ENCODE measurements around the gene FDX1. TPM values are rescaled to one million over a fixed set of nuclear protein-coding genes. Genes with fewer than 3 reads are reported as not detected.

FDX1 gene
- total and polyA plus RNA-seq, 3 experiments from 2014 or later, result 13.8 to 19.0 (median 14.4) TPM

GRCh38 chr11:110486156-110486555 is 56.4 kb downstream of the FDX1 start:
- peaks cover 0 to 3% (median 0%) of the 10 kb centered on the region in 3 donors for H3K36me3 Mint-ChIP-seq
- Histone ChIP-seq H3K36me3 (ENCODE audit: insufficient read depth, low read length) (no peaks in the 10 kb centered on the region), H3K4me3 (ENCODE audit: low read length) (no peak overlapping the region), H3K9me3 (ENCODE audit: low read length) (no peaks in the 10 kb centered on the region), H3K4me1 (ENCODE audit: insufficient read depth, low read length) (no peaks in the 10 kb centered on the region), H3K27me3 (ENCODE audit: insufficient read depth, low read length, poor library complexity, severe bottlenecking) (no peaks in the 10 kb centered on the region), H3K27ac (ENCODE audit: low read depth, low read length) (no peak overlapping the region)
- ChIA-PET CTCF (no interaction called here), POLR2A (no interaction called here)
- no peaks in the 10 kb centered on the region for H3K4me1 Mint-ChIP-seq
- no peak overlapping the region for H3K27ac Mint-ChIP-seq
- no peaks in the 10 kb centered on the region for H3K9me3 Mint-ChIP-seq
- peaks cover 0 to 3% of the 10 kb centered on the region in 2 donors for H3K27me3 Mint-ChIP-seq
- H3K4me3 Mint-ChIP-seq, result no peak overlapping the region
- DNase-seq, result no peak

DNA sequence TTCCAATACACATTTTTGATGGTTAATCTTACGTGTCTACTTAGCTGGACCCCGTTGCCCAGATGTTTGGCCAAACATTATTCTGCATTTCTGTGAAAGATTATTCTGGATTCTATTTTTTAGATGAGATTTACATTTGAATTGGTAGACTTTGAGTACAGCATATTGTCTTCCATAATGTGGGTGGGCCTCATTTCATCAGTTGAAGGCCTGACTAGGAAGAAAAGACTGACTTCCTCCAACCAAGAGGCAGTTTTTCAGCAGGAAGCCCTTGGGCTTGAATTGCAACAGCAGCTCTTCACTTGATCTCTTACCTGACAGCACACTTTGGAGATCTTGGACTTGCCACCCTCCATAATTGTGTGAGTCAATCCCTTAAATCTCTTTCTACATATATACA is 58.7 kb downstream of the FDX1 start:
- H3K9me3 Mint-ChIP-seq, result no peaks in the 10 kb centered on the region
- Histone ChIP-seq H3K27ac (ENCODE audit: low read depth, low read length) (no peak overlapping the region), H3K27me3 (ENCODE audit: insufficient read depth, low read length, poor library complexity, severe bottlenecking) (no peaks in the 10 kb centered on the region), H3K4me3 (ENCODE audit: low read length) (no peak overlapping the region), H3K36me3 (ENCODE audit: insufficient read depth, low read length) (no peaks in the 10 kb centered on the region), H3K4me1 (ENCODE audit: insufficient read depth, low read length) (no peaks in the 10 kb centered on the region), H3K9me3 (ENCODE audit: low read length) (no peaks in the 10 kb centered on the region)
- no peaks in the 10 kb centered on the region for H3K4me1 Mint-ChIP-seq
- H3K27ac Mint-ChIP-seq, result no peak overlapping the region
- DNase-seq, result no peak
- POLR2A ChIA-PET, result no interaction called here
- H3K27me3 Mint-ChIP-seq, result peaks cover 0 to 3% of the 10 kb centered on the region in 2 donors
- peaks cover 0 to 5% (median 0%) of the 10 kb centered on the region in 3 donors for H3K36me3 Mint-ChIP-seq
- CTCF ChIA-PET, result no interaction called here
- no peak overlapping the region for H3K4me3 Mint-ChIP-seq

- Mint-ChIP-seq H3K27me3 (peaks cover 0 to 3% of the 10 kb centered on the region in 2 donors), H3K4me1 (no peaks in the 10 kb centered on the region), H3K36me3 (peaks cover 0 to 4% (median 0%) of the 10 kb centered on the region in 3 donors), H3K9me3 (peaks cover 0 to 2% (median 0%) of the 10 kb centered on the region in 5 donors), H3K4me3 (no peak overlapping the region), H3K27ac (no peak overlapping the region)
- DNase-seq, result no peak
- H3K4me1 ChIP-seq (ENCODE audit: insufficient read depth, low read length), result no peaks in the 10 kb centered on the region
- POLR2A ChIA-PET, result no interaction called here
- no peaks in the 10 kb centered on the region for H3K9me3 ChIP-seq (ENCODE audit: low read length)
- no peaks in the 10 kb centered on the region for H3K27me3 ChIP-seq (ENCODE audit: insufficient read depth, low read length, poor library complexity, severe bottlenecking)
- no peak overlapping the region for H3K4me3 ChIP-seq (ENCODE audit: low read length)
- no peak overlapping the region for H3K27ac ChIP-seq (ENCODE audit: low read depth, low read length)
- CTCF ChIA-PET, result no interaction called here
- H3K36me3 ChIP-seq (ENCODE audit: insufficient read depth, low read length), result no peaks in the 10 kb centered on the region
These were observed 61.1 kb downstream of the FDX1 start for GRCh38 chr11:110490886-110491285.

DNA sequence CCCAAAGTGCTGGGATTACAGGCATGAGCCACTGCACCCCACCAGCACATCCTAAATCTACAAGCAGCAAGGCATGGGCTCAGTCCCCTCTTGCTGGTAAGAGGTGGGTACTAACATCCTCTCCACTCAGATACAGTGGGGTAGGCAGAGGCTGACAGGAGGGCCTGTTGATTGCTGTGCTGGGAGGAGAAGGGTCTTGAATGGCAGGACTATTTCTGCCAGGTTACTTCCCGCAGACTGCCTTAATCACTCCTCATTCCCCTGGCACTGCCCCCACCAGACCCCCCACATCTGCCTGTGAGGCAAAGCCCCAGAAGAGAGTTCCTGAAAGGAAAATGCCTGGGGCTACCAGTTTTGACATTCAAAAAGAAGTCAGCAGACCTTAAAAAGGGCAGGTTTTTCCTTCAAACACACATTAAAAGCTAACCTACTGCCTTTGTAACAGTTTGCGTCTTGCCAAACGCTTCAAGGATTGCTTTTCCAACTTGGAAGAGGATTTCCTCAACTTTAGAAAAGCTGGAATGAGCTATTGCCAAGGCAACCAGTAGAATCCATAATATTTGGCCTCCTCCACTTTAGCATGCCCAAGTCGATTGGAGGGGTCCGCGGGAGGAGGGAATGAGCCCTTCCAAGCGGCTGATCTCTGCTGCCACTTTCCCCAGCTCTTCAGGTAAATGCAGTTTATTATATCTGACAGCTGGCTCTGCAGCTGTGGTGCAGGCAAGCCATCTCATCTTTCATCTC is 62.0 kb downstream of the FDX1 start:
- no peak overlapping the region for H3K4me3 Mint-ChIP-seq
- CTCF ChIA-PET, result no interaction called here
- no peaks in the 10 kb centered on the region for H3K9me3 ChIP-seq (ENCODE audit: low read length)

DNA sequence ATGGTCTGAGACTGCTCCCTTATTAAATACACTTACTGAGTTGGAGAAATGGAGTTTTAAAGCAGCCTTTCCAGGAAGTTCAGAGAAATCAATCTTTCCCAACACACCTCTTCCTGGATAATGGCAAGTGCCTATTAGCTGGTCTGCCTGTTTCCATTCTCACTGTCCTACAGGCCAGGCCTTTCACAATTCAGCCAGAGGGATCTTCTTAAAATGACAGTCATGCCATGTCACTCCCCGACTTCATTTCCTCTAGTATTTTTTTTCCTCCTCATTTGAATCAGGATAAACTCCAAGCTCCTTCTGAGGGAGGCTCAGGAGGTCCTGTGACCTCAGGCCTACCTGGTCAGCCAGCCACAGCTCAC is 62.6 kb downstream of the FDX1 start:
- DNase-seq, result no peak
- CTCF ChIA-PET, result no interaction called here
- Mint-ChIP-seq H3K36me3 (peaks cover 0 to 4% (median 0%) of the 10 kb centered on the region in 3 donors), H3K4me1 (no peaks in the 10 kb centered on the region), H3K27ac (no peak overlapping the region), H3K9me3 (peaks cover 0 to 2% (median 0%) of the 10 kb centered on the region in 5 donors), H3K4me3 (no peak overlapping the region), H3K27me3 (peaks cover 0 to 3% of the 10 kb centered on the region in 2 donors)
- no peaks in the 10 kb centered on the region for H3K36me3 ChIP-seq (ENCODE audit: insufficient read depth, low read length)
- no peaks in the 10 kb centered on the region for H3K4me1 ChIP-seq (ENCODE audit: insufficient read depth, low read length)
- H3K9me3 ChIP-seq (ENCODE audit: low read length), result no peaks in the 10 kb centered on the region
- H3K27ac ChIP-seq (ENCODE audit: low read depth, low read length), result no peak overlapping the region
- POLR2A ChIA-PET, result no interaction called here
- no peak overlapping the region for H3K4me3 ChIP-seq (ENCODE audit: low read length)
- no peaks in the 10 kb centered on the region for H3K27me3 ChIP-seq (ENCODE audit: insufficient read depth, low read length, poor library complexity, severe bottlenecking)

More for the DNA sequence above, 62.0 kb downstream of the FDX1 start:
- Mint-ChIP-seq H3K9me3 (peaks cover 0 to 2% (median 0%) of the 10 kb centered on the region in 5 donors), H3K36me3 (peaks cover 0 to 4% (median 0%) of the 10 kb centered on the region in 3 donors), H3K4me1 (no peaks in the 10 kb centered on the region), H3K27ac (peak overlapping the region in 2 of 8 donors; percentile 24 to 63), H3K27me3 (peaks cover 0 to 3% of the 10 kb centered on the region in 2 donors)
- Histone ChIP-seq H3K36me3 (ENCODE audit: insufficient read depth, low read length) (no peaks in the 10 kb centered on the region), H3K27me3 (ENCODE audit: insufficient read depth, low read length, poor library complexity, severe bottlenecking) (no peaks in the 10 kb centered on the region), H3K4me1 (ENCODE audit: insufficient read depth, low read length) (no peaks in the 10 kb centered on the region), H3K27ac (ENCODE audit: low read depth, low read length) (no peak overlapping the region), H3K4me3 (ENCODE audit: low read length) (no peak overlapping the region)
- POLR2A ChIA-PET, result no interaction called here
- no peak for DNase-seq

- H3K4me3 ChIP-seq (ENCODE audit: low read length), result no peak overlapping the region
- Mint-ChIP-seq H3K9me3 (peaks cover 0 to 2% (median 0%) of the 10 kb centered on the region in 5 donors), H3K4me1 (no peaks in the 10 kb centered on the region), H3K36me3 (peaks cover 0 to 4% (median 0%) of the 10 kb centered on the region in 3 donors), H3K27me3 (peaks cover 0 to 3% of the 10 kb centered on the region in 2 donors), H3K27ac (no peak overlapping the region), H3K4me3 (no peak overlapping the region)
- POLR2A ChIA-PET, result no interaction called here
- no peak for DNase-seq
- no peak overlapping the region for H3K27ac ChIP-seq (ENCODE audit: low read depth, low read length)
- H3K27me3 ChIP-seq (ENCODE audit: insufficient read depth, low read length, poor library complexity, severe bottlenecking), result no peaks in the 10 kb centered on the region
- H3K9me3 ChIP-seq (ENCODE audit: low read length), result no peaks in the 10 kb centered on the region
- CTCF ChIA-PET, result no interaction called here
- no peaks in the 10 kb centered on the region for H3K4me1 ChIP-seq (ENCODE audit: insufficient read depth, low read length)
- H3K36me3 ChIP-seq (ENCODE audit: insufficient read depth, low read length), result no peaks in the 10 kb centered on the region
These were observed 63.6 kb downstream of the FDX1 start for GRCh38 chr11:110493346-110493745.

DNA sequence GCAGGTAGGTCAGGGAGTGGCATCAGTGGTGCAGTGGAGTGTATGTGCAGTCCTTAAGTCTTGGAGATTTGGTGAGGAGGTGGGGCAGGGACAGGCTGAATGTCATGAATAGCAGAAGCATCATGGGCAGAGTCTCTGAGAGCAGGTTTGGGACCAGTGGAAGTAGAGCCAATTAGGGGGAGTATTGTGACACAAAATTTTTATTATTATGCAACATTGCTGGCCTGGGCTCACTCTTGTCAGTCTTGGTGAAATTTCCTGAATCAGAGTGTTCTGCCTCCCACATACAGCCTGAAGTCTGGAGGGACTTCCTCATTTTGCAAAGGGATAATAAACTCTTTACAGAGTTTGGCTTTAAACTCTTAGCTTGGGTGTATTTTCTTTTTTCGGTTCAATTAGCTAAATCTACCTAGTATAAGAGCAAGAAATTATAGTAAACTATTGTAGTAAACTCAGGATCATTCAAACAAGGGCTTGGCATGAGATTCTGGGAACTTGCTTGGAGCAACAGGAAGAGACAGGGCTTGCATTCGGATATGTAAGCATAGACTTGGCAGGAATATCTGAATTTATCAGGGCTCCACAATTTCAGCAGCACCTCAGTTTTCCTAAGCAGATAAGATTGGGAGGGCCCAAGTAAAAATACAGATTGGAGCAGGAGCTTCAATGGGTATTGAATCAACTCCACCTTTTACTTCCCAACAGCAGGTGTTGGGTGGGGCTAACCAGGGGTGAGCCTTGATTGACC is 67.7 kb downstream of the FDX1 start:
- no peak overlapping the region for H3K4me3 ChIP-seq (ENCODE audit: low read length)
- Mint-ChIP-seq H3K27me3 (no peaks in the 10 kb centered on the region), H3K9me3 (peaks cover 0 to 2% (median 0%) of the 10 kb centered on the region in 5 donors), H3K27ac (peak overlapping the region in 3 of 8 donors; percentile 21 to 51 (median 35)), H3K4me1 (no peaks in the 10 kb centered on the region), H3K36me3 (peaks cover 0 to 4% (median 0%) of the 10 kb centered on the region in 3 donors), H3K4me3 (no peak overlapping the region)
- no peaks in the 10 kb centered on the region for H3K9me3 ChIP-seq (ENCODE audit: low read length)
- H3K36me3 ChIP-seq (ENCODE audit: insufficient read depth, low read length), result no peaks in the 10 kb centered on the region
- POLR2A ChIA-PET, result no interaction called here
- no peaks in the 10 kb centered on the region for H3K27me3 ChIP-seq (ENCODE audit: insufficient read depth, low read length, poor library complexity, severe bottlenecking)
- CTCF ChIA-PET, result interaction anchor here (0.9 kb wide), 1 partner anchor 18 kb away, joined by 3 read pairs; no protein-coding TSS in a partner anchor
- no peak overlapping the region for H3K27ac ChIP-seq (ENCODE audit: low read depth, low read length)
- DNase-seq, result no peak
- H3K4me1 ChIP-seq (ENCODE audit: insufficient read depth, low read length), result no peaks in the 10 kb centered on the region

DNA sequence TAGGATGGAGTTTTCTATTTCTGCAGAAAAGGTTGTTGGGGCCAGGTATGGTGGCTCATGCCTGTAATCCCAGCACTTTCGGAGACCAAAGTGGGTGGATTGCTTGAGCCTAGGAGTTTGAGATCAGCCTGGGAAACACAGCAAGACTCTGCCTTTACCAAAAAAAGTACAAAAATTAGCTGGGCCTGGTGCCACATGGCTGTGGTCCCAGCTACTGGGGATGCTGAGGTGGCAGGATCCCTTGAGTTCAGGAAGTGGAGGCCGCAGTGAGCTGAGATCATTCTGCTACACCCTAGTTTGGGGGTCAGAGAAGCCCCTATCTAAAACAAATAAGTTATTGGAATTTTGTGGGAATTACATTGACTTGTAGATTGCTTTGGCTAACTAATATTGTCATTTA is 71.7 kb downstream of the FDX1 start:
- Histone ChIP-seq H3K36me3 (ENCODE audit: insufficient read depth, low read length) (no peaks in the 10 kb centered on the region), H3K9me3 (ENCODE audit: low read length) (no peaks in the 10 kb centered on the region), H3K4me3 (ENCODE audit: low read length) (no peak overlapping the region), H3K4me1 (ENCODE audit: insufficient read depth, low read length) (no peaks in the 10 kb centered on the region), H3K27ac (ENCODE audit: low read depth, low read length) (no peak overlapping the region), H3K27me3 (ENCODE audit: insufficient read depth, low read length, poor library complexity, severe bottlenecking) (no peaks in the 10 kb centered on the region)
- H3K4me1 Mint-ChIP-seq, result no peaks in the 10 kb centered on the region
- H3K36me3 Mint-ChIP-seq, result no peaks in the 10 kb centered on the region
- ChIA-PET POLR2A (no interaction called here), CTCF (no interaction called here)
- DNase-seq, result no peak
- H3K27ac Mint-ChIP-seq, result no peak overlapping the region
- no peak overlapping the region for H3K4me3 Mint-ChIP-seq
- H3K9me3 Mint-ChIP-seq, result no peaks in the 10 kb centered on the region
- no peaks in the 10 kb centered on the region for H3K27me3 Mint-ChIP-seq

All from CD8-positive, alpha-beta memory T cell (primary cell).